C4-2B (cell line): ENCODE measurements around the gene SBK2.
"Not testable (repeated sequence)": the region's sequence is repeated elsewhere in the genome, so short reads cannot be mapped to it uniquely, and the experiment has no call there.

Experiments
- ZFX ChIP-seq: fragments of 450-650 bp; IDR thresholded peaks from 2 replicates; pipeline ENCODE4 v1.6.1; 2017
- TF ChIP-seq, protein P1 (sequence below): fragments of 450-650 bp; conservative IDR thresholded peaks from 2 replicates; pipeline ENCODE4 v1.5.1; 2017; ENCODE audit warnings: mild to moderate bottlenecking

- TF ChIP-seq, protein P1, sequence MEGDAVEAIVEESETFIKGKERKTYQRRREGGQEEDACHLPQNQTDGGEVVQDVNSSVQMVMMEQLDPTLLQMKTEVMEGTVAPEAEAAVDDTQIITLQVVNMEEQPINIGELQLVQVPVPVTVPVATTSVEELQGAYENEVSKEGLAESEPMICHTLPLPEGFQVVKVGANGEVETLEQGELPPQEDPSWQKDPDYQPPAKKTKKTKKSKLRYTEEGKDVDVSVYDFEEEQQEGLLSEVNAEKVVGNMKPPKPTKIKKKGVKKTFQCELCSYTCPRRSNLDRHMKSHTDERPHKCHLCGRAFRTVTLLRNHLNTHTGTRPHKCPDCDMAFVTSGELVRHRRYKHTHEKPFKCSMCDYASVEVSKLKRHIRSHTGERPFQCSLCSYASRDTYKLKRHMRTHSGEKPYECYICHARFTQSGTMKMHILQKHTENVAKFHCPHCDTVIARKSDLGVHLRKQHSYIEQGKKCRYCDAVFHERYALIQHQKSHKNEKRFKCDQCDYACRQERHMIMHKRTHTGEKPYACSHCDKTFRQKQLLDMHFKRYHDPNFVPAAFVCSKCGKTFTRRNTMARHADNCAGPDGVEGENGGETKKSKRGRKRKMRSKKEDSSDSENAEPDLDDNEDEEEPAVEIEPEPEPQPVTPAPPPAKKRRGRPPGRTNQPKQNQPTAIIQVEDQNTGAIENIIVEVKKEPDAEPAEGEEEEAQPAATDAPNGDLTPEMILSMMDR = not testable (repeated sequence)
- not testable (repeated sequence) for TF ChIP-seq ZFX
Observed at GRCh38 chr19:55496820-55497219, 40.1 kb downstream of the SBK2 start.
